HG03439 (cell line): ENCODE results near the gene PAEP.
"Not testable (repeated sequence)": the region's sequence is repeated elsewhere in the genome, so short reads cannot be mapped to it uniquely, and the experiment has no call there.

ENCODE experiments used
- ATAC-seq: cut with Tn5 transposase; IDR thresholded peaks from one replicate; pipeline ENCODE4 v1.9.1; 2021; ENCODE audit warnings: mild to moderate bottlenecking, moderate library complexity; ENCODE audit not compliant: unreplicated experiment

The PAEP gene

DNA sequence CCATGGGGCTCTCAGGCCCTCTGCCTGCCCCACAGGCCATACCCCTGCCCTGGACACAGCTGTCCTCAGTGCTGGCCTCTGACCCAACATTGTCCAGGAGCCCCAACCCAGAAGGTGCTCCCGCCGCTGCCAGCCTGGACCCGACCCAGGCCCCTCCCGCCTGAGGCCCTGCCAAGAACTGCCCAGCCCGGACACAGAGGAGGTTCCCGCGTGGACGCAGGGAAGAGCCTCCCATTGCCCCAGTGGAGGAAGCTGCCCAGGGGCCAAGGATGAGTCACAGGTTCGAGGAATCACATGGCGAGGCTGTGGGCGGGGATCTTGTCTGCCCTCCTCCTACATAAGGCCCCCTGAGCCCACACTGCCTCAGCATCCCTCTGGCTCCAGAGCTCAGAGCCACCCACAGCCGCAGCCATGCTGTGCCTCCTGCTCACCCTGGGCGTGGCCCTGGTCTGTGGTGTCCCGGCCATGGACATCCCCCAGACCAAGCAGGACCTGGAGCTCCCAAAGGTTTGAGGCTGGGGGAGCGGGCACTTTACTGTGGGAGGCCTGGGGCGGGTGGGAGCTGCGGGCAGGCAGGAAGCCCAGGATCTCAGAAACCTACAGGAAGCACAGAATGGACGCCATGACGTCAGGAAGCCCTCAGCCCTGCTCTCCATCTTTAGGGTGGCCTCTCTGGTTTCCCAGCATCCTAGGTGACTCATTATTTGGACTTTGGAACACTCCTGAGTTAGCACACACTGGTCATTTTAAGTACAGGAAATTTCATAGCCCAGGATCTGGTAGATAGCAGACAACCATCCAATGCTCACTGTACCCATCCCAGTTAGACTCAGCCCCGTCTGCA is at the start of gene PAEP:
Gene PAEP, plus strand, starts transcription at position 366 of the 844 bp plus-strand sequence.
- ATAC-seq: no peak

DNA sequence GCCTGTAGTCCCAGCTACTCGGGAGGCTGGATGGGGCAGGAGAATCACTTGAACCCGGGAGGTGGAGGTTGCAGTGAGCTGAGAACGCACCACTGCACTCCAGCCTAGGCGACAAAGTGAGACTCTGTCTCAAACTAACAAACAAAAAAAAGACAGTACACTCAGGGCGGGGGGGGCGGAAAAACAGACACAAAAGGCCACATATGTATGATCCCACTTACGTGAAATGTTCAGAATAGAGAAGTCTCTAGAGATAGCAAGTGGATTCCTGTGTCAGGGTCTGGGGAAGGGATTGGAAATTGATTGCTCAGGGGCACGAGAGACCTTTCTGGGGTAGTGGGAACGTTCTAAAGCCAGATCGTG is 49.3 kb upstream of the PAEP start:
- no peak for ATAC-seq

DNA sequence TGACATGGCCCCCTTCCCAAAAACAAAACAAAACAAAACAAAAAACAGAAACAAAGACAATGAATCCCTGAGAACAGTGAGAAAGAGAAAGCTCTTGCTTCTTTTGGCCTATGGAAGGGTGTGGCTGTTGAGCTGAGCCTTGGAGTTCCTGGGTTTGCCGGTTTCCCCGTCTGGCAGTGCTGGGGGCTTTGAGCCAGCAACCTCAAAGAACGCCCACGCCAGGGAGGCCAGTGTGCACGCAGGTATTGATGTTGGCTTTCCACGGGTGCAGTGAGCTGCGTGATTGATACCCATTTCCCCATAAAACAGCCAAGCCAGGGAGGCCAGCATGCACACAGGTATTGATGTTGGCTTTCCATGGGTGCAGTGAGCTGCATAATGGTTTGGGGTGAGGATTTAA is 48.7 kb upstream of the PAEP start:
- ATAC-seq: no peak

- no peak for ATAC-seq
Observed at GRCh38 chr9:135513351-135513846, 48.2 kb upstream of the PAEP start.

DNA sequence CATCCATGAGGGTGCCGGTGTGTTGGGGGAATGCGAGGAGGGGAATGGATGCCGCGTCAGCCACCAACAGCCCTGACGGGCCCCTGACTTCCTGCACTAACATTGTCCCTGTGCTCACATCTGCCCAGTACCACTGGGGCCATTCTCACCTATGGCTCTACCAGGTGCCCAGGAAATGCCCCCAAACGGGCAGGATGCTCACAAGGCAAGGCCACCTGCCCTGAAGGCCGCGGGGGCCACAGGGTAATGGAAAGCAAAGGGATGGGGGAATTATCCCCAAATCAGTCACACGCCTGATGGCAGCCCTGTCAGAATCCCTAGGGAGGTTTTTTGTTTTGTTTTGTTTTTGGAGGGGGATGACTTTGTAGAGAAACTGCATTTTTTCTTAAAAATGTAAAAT is 47.6 kb upstream of the PAEP start:
- ATAC-seq: not testable (repeated sequence)

DNA sequence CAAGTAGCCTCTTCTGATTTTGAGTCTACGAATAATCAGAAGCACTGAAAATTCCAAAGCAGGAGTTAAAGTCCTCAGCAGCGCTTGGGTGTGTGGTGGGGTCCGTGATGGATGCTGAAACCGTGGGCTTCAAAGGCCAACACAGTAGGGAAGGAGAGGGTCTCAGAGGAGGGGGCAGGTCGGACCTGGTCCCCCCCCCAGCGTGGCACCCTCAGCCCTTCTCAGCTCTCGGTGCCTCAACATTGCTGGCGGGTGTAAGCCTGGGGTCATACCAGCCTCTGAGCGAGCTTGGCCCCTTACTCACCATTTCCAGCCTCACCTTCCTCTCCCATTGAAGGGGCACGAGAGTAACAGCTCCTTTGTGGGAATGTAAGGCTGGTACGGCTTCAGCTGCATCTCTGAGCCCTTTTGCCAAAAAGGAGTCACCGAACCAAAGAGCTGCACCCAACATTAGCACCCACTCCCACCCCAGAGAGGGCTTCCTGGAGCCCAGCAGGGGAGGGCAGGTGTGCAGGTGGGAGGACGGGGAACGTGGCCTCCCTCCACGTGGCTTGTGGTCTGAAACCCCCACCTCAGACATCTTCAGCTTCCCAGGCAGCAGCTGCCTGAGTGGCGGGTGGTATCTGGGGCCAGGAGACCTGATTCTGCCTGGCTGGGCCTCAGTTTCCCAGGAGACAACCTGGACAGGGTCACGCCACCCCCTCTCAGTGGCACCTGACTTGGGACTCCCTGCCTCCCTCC is 47.0 kb upstream of the PAEP start:
- ATAC-seq: no peak

GRCh38 chr9:135515083-135515951 is 46.2 kb upstream of the PAEP start:
- ATAC-seq: no peak

- ATAC-seq: no peak
Observed at GRCh38 chr9:135516132-135516860, 45.3 kb upstream of the PAEP start.

DNA sequence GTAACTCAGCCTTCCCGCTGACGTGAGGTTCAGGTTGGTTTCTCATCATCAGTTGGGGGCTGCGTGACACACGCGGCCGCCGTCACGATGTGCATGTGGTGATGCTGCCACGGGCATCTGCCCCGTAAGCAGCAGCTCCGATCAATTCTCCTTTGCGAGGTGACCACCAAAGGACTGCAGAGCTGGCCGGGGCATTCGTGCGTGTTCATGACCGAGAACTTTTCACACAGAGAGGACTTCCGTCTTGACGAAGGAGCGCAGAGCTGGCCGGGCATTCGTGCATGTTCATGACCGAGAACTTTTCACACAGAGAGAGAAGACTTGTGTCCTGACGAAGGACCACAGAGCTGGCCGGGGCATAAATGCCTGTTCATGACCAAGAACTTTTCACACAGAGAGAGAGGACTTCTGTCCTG is 44.1 kb upstream of the PAEP start:
- ATAC-seq: no peak

GRCh38 chr9:135519179-135519971 is 42.2 kb upstream of the PAEP start:
- ATAC-seq: no peak

- ATAC-seq: no peak
Observed at GRCh38 chr9:135520916-135521607, 40.5 kb upstream of the PAEP start, which contains the start of gene LCN1. TSS of gene LCN1 (plus strand) at chr9:135521440. CDS start at chr9:135521498, 58 bp downstream.

DNA sequence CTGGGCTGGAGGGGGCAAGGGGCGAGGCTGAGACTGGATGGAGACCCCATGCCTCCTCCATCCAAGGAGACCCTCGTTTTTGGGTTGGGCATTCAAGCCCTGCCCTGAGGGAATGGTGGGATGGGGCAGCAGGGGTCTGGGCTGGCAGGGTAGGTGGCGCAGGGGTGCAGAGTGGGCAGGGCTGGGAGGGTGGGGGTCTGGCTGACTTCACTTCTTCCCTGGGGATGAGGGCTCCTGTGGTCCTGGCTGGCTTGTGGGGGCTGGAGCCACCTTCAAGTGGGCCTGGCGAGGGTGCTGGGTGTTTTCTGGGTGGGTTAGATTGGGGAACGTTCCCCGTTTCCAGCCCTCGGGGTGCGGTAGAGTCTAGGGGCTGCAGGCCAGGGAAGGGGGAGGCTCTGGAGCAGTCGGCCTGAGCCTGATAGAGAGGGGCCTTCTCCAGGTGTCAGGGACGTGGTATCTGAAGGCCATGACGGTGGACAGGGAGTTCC is 39.9 kb upstream of the PAEP start:
- ATAC-seq: no peak

DNA sequence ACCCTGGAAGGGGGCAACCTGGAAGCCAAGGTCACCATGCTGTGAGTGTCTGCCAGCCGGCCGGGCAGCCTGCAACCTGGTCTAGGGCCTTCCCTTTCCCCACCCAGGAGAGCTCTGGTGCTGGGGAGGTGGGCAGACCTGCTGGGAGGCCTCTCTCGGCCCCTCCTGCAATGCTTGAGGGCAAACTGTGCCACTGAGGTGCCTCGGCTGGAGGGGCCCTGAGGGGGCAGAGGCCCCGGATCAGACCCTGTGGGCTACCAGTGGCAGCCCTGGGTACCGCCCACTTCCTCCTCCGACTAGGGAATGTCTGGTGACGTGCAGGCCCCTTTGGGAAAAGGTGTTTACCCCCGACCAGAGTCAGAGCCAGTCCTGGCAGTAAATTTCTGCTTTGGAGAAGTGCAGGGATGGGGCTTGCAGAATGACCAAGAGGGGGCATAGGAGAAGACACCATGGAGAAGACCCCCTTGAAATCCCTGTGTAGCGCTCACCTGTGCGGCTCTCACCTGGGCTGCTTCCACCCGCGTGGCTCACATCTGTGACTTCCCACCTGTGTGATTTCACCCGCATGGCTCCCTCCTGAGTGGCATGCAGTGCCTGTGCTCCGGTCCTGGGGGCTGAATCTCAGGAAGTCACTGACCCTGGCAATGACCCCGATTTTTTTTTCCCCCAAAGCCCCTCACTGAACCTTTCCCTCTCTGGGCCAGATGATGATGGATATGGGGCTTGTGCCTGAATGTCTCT is 39.2 kb upstream of the PAEP start:
- ATAC-seq: no peak

- ATAC-seq: no peak
Observed at GRCh38 chr9:135522931-135523330, 38.6 kb upstream of the PAEP start.

DNA sequence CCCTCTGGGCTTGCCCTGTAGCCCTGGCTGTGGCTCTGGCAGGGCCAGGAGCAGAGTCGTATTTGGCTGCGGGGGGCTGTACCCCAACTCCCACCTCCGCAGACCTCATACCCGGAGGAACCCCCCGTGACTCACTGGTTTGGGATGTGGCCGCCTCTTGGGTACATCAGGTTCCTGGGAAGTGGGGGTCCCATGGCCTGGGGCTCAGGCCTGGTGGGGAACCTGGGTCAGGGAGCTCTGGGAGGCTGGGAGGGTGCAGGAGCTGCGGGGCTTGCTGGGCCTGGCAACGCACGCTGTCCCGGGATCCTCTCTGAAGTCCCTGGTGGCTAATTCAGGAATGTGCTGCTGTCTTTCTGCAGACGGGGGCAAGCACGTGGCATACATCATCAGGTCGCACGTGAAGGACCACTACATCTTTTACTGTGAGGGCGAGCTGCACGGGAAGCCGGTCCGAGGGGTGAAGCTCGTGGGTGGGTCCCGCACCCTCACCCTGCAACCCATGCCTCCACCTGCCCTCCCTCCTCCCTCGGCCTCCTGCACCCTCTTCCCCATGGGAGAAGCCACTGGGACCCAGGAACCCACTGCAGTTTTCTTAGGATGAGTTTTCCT is 37.9 kb upstream of the PAEP start:
- no peak for ATAC-seq

- ATAC-seq: no peak
Observed at GRCh38 chr9:135524130-135524861, 37.3 kb upstream of the PAEP start.
